HEK293 (cell line): ENCODE measurements around the gene COQ8B.
A peak's percentile ranks its signal among the peaks of the same experiment; 100 is the strongest.

Source experiments
- BCL11B ChIP-seq: fragments of 450-650 bp; formaldehyde crosslinking; IDR thresholded peaks from 2 replicates; pipeline ENCODE4 v1.5.1; 2016; ENCODE audit warnings: low read depth, missing biosample characterization, missing genetic modification characterization
- GFI1B ChIP-seq: fragments of 450-650 bp; formaldehyde crosslinking; IDR thresholded peaks from 2 replicates; pipeline ENCODE4 v1.5.1; 2016; ENCODE audit warnings: missing biosample characterization, missing genetic modification characterization
- HOXA7 ChIP-seq: sonication (generic); formaldehyde crosslinking; IDR thresholded peaks from 2 replicates; pipeline ENCODE4 v1.8.1; 2022; ENCODE audit warnings: missing genetic modification reagents, borderline replicate concordance
- MEIS1 ChIP-seq: sonication (generic); formaldehyde crosslinking; IDR thresholded peaks from 2 replicates; pipeline ENCODE4 v1.8.1; 2022; ENCODE audit warnings: missing genetic modification reagents, mild to moderate bottlenecking, borderline replicate concordance
- OSR2 ChIP-seq: fragments of 450-650 bp; formaldehyde crosslinking; IDR thresholded peaks from 2 replicates; pipeline ENCODE4 v1.5.1; 2016; ENCODE audit warnings: missing biosample characterization, missing genetic modification characterization
- PRDM2 ChIP-seq: fragments of 450-650 bp; formaldehyde crosslinking; IDR thresholded peaks from 2 replicates; pipeline ENCODE4 v1.5.1; 2016; ENCODE audit warnings: missing biosample characterization, missing genetic modification characterization, borderline replicate concordance
- TRIM28 ChIP-seq: IDR thresholded peaks from 2 replicates; pipeline ENCODE4 v1.6.1; 2011; ENCODE audit warnings: low read length, control low read depth, borderline replicate concordance
- TSHZ1 ChIP-seq: fragments of 450-650 bp; formaldehyde crosslinking; IDR thresholded peaks from 2 replicates; pipeline ENCODE4 v1.5.1; 2016; ENCODE audit warnings: missing biosample characterization, missing genetic modification characterization, borderline replicate concordance
- YY1 ChIP-seq: fragments of 450-650 bp; formaldehyde crosslinking; IDR thresholded peaks from 2 replicates; pipeline ENCODE4 v1.5.1; 2018; ENCODE audit warnings: missing biosample characterization, missing genetic modification characterization
- ZBTB17 ChIP-seq: fragments of 450-650 bp; formaldehyde crosslinking; IDR thresholded peaks from 2 replicates; pipeline ENCODE4 v1.5.1; 2016; ENCODE audit warnings: missing biosample characterization, missing genetic modification characterization
- ZBTB20 ChIP-seq: fragments of 450-650 bp; formaldehyde crosslinking; IDR thresholded peaks from 2 replicates; pipeline ENCODE4 v1.5.1; 2016; ENCODE audit warnings: missing biosample characterization, missing genetic modification characterization
- ZBTB26 ChIP-seq: fragments of 450-650 bp; formaldehyde crosslinking; optimal IDR thresholded peaks from 2 replicates; pipeline ENCODE3; 2016; ENCODE audit warnings: missing biosample characterization, mild to moderate bottlenecking, missing genetic modification characterization
- ZBTB48 ChIP-seq: fragments of 450-650 bp; formaldehyde crosslinking; IDR thresholded peaks from 2 replicates; pipeline ENCODE4 v1.5.1; 2016; ENCODE audit warnings: missing biosample characterization, missing genetic modification characterization
- ZFHX2 ChIP-seq: fragments of 450-650 bp; formaldehyde crosslinking; conservative IDR thresholded peaks from 2 replicates; pipeline ENCODE4 v1.5.1; 2016; ENCODE audit warnings: missing biosample characterization, missing genetic modification characterization
- ZFP41 ChIP-seq: fragments of 450-650 bp; formaldehyde crosslinking; IDR thresholded peaks from 2 replicates; pipeline ENCODE4 v1.5.1; 2016; ENCODE audit warnings: missing biosample characterization, missing genetic modification characterization, borderline replicate concordance
- ZFP69B ChIP-seq: fragments of 450-650 bp; formaldehyde crosslinking; IDR thresholded peaks from 2 replicates; pipeline ENCODE4 v1.5.1; 2016; ENCODE audit warnings: missing biosample characterization, missing genetic modification characterization
- ZNF10 ChIP-seq: fragments of 450-650 bp; formaldehyde crosslinking; IDR thresholded peaks from 2 replicates; pipeline ENCODE4 v1.5.1; 2017; ENCODE audit warnings: missing biosample characterization, missing genetic modification characterization
- ZNF169 ChIP-seq: fragments of 450-650 bp; formaldehyde crosslinking; IDR thresholded peaks from 2 replicates; pipeline ENCODE4 v1.5.1; 2016; ENCODE audit warnings: missing biosample characterization, missing genetic modification characterization
- ZNF2 ChIP-seq: fragments of 450-650 bp; formaldehyde crosslinking; IDR thresholded peaks from 2 replicates; pipeline ENCODE4 v1.5.1; 2016; ENCODE audit warnings: missing biosample characterization, missing genetic modification characterization
- ZNF350 ChIP-seq: fragments of 450-650 bp; formaldehyde crosslinking; IDR thresholded peaks from 2 replicates; pipeline ENCODE4 v1.5.0; 2017; ENCODE audit warnings: missing biosample characterization, mild to moderate bottlenecking, missing genetic modification characterization
- ZNF362 ChIP-seq: fragments of 450-650 bp; formaldehyde crosslinking; IDR thresholded peaks from 2 replicates; pipeline ENCODE4 v1.5.1; 2016; ENCODE audit warnings: missing biosample characterization, missing genetic modification characterization
- ZNF366 ChIP-seq: fragments of 450-650 bp; formaldehyde crosslinking; conservative IDR thresholded peaks from 2 replicates; pipeline ENCODE4 v1.5.1; 2016; ENCODE audit warnings: missing biosample characterization, missing genetic modification characterization
- ZNF391 ChIP-seq: fragments of 450-650 bp; formaldehyde crosslinking; IDR thresholded peaks from 2 replicates; pipeline ENCODE4 v1.5.1; 2016; ENCODE audit warnings: low read depth, missing biosample characterization, missing genetic modification characterization, borderline replicate concordance
- ZNF416 ChIP-seq: fragments of 450-650 bp; formaldehyde crosslinking; IDR thresholded peaks from 2 replicates; pipeline ENCODE4 v1.5.1; 2016; ENCODE audit warnings: missing biosample characterization, missing genetic modification characterization
- ZNF473 ChIP-seq: fragments of 450-650 bp; formaldehyde crosslinking; IDR thresholded peaks from 2 replicates; pipeline ENCODE4 v1.5.1; 2017; ENCODE audit warnings: missing biosample characterization, missing genetic modification characterization
- ZNF530 ChIP-seq: fragments of 450-650 bp; formaldehyde crosslinking; IDR thresholded peaks from 2 replicates; pipeline ENCODE4 v1.5.1; 2016; ENCODE audit warnings: low read depth, missing biosample characterization, missing genetic modification characterization
- ZNF658 ChIP-seq: fragments of 450-650 bp; formaldehyde crosslinking; IDR thresholded peaks from 2 replicates; pipeline ENCODE4; 2016; ENCODE audit warnings: missing biosample characterization, missing genetic modification characterization
- ZNF664 ChIP-seq: fragments of 450-650 bp; formaldehyde crosslinking; IDR thresholded peaks from 2 replicates; pipeline ENCODE4 v1.5.1; 2016; ENCODE audit warnings: missing biosample characterization, missing genetic modification characterization
- ZNF677 ChIP-seq: fragments of 450-650 bp; IDR thresholded peaks from 2 replicates; pipeline ENCODE4 v1.5.0; 2018; ENCODE audit warnings: missing biosample characterization, mild to moderate bottlenecking, missing genetic modification characterization, moderate library complexity
- ZNF843 ChIP-seq: fragments of 450-650 bp; formaldehyde crosslinking; IDR thresholded peaks from 2 replicates; pipeline ENCODE4 v1.5.1; 2016; ENCODE audit warnings: missing biosample characterization, missing genetic modification characterization

Gene COQ8B

GRCh38 chr19:40689339-40690049, 27.2 kb downstream of the COQ8B start (continued):
- TF ChIP-seq ZNF677 (tag by site-specific recombination) (no peak), ZNF530 (tag by site-specific recombination) (no peak), ZNF10 (tag by site-specific recombination) (no peak; the same call in 1 of the 2 replicates), ZNF391 (peak; percentile 90), TRIM28 (no peak), ZFP69B (tag by site-specific recombination) (no peak), PRDM2 (tag by site-specific recombination) (no peak), ZNF843 (tag by site-specific recombination) (no peak), GFI1B (tag by site-specific recombination) (no peak; the same call in 1 of the 2 replicates), ZNF350 (no peak), BCL11B (no peak), ZBTB20 (tag by site-specific recombination) (no peak), MEIS1 (CRISPR knock-in tag) (no peak), ZNF366 (tag by site-specific recombination) (no peak), ZFHX2 (tag by site-specific recombination) (peak; percentile 57), ZNF473 (tag by site-specific recombination) (0 out of 2 replicates have a peak, but pooled peaks have one; percentile 23), ZNF2 (tag by site-specific recombination) (peak; percentile 78), ZBTB17 (tag by site-specific recombination) (no peak; the same call in 1 of the 2 replicates), ZBTB26 (tag by site-specific recombination) (no peak), ZNF416 (tag by site-specific recombination) (no peak), ZBTB48 (tag by site-specific recombination) (peak; percentile 91), ZFP41 (no peak; the same call in 1 of the 2 replicates), HOXA7 (no peak), YY1 (tag by site-specific recombination) (no peak), ZNF658 (tag by site-specific recombination) (no peak), ZNF362 (tag by site-specific recombination) (no peak), ZNF169 (no peak), TSHZ1 (tag by site-specific recombination) (no peak), OSR2 (tag by site-specific recombination) (no peak), ZNF664 (tag by site-specific recombination) (no peak)
